ENCODE measurements around the gene MCAT.

The MCAT gene

GRCh38 chr22:43142880-43143562 lies at the start of gene MCAT:
MCAT (minus strand) TSS chr22:43143398; CDS start chr22:43143348, 50 bp downstream.
- peak; percentile 91 for DNase-seq

- no peak for DNase-seq
Observed at GRCh38 chr22:43191831-43192230, 48.6 kb upstream of the MCAT start.

- DNase-seq, result no peak
Observed at GRCh38 chr22:43188829-43189545, 45.8 kb upstream of the MCAT start.

GRCh38 chr22:43187171-43188099 lies 44.2 kb upstream of the MCAT start:
- DNase-seq, result peak; percentile 97

GRCh38 chr22:43186272-43187170 lies 43.3 kb upstream of the MCAT start, which contains the start of gene TTLL12:
TTLL12 (minus strand) TSS chr22:43187134; CDS start chr22:43187069, 65 bp downstream.
- DNase-seq, result peak; percentile 63

- DNase-seq, result peak; percentile 36
Observed at GRCh38 chr22:43185860-43186261, 42.7 kb upstream of the MCAT start.

- peak; percentile 85 for DNase-seq
Observed at GRCh38 chr22:43183496-43184277, 40.5 kb upstream of the MCAT start.

GRCh38 chr22:43182726-43183125 lies 39.5 kb upstream of the MCAT start:
- DNase-seq, result no peak

- DNase-seq, result no peak
Observed at GRCh38 chr22:43182118-43182517, 38.9 kb upstream of the MCAT start.

GRCh38 chr22:43181321-43182076 lies 38.3 kb upstream of the MCAT start:
- DNase-seq, result no peak

- DNase-seq, result no peak
Observed at GRCh38 chr22:43180670-43181069, 37.5 kb upstream of the MCAT start.

GRCh38 chr22:43179911-43180195 lies 36.7 kb upstream of the MCAT start:
- DNase-seq, result no peak

- no peak for DNase-seq
Observed at GRCh38 chr22:43179146-43179910, 36.1 kb upstream of the MCAT start.

- no peak for DNase-seq
Observed at GRCh38 chr22:43177479-43177878, 34.3 kb upstream of the MCAT start.

- DNase-seq, result no peak
Observed at GRCh38 chr22:43176090-43176489, 32.9 kb upstream of the MCAT start.

- no peak for DNase-seq
Observed at GRCh38 chr22:43174941-43175531, 31.8 kb upstream of the MCAT start.

- no peak for DNase-seq
Observed at GRCh38 chr22:43173976-43174720, 30.9 kb upstream of the MCAT start.

GRCh38 chr22:43173566-43173965 lies 30.4 kb upstream of the MCAT start:
- no peak for DNase-seq

GRCh38 chr22:43172191-43172590 lies 29.0 kb upstream of the MCAT start:
- DNase-seq, result no peak
